NCI-H1436 (cell line): ENCODE data around the gene PTPN11.
A peak's percentile ranks its signal among the peaks of the same experiment; 100 is the strongest.
"Not testable (repeated sequence)": the region's sequence is repeated elsewhere in the genome, so short reads cannot be mapped to it uniquely, and the experiment has no call there.

ENCODE experiments used
- DNase-seq: peaks from one replicate; lab custom pipeline; 2025; lab: John Stamatoyannopoulos, UW

PTPN11 gene

DNA sequence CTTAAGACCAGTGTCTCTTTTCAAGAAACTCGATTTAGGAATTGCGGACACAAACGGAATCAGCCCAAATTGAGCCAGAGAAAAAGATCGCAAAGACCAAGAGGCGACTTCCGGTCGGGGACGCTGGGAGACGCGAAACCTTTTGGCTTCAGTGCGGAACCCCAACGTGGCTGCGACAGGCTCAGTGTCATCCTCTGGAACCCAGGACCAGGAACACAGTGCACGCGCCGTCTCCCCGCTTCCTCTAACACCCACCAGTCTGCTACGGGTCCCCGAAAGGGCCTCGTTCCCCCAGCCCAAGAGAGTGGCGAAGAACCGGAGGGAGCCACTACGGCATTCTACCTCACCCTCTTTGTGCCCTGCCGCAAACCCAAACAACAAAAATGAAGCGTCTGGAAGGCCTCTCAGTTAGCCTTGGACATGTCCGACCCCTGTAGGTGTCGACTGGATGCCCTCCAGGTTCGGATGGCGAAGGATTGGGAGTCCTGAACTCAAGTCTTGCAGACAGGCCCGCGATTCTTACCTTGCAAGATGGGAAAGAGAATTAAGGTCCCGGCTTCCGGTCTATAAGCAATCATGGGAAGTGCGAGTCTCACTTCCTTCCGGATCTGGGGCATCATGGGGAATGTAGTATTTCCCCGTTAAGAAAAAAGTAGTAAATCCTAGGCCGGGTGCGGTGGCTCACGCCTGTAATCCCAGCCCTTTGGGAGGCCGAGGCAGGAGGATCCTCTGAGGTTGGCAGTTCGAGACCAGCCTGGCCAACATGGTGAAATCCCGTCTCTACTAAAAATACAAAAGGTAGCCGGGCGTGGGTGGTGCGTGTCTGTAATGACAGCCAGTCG, 9.5 kb upstream of the PTPN11 start, which contains the start of gene RPL6:
RPL6 (minus strand) TSS at position 542 of the 842 bp plus-strand sequence. CDS start 949 bp downstream, outside the sequence.
- peak; percentile 87 for DNase-seq

DNA sequence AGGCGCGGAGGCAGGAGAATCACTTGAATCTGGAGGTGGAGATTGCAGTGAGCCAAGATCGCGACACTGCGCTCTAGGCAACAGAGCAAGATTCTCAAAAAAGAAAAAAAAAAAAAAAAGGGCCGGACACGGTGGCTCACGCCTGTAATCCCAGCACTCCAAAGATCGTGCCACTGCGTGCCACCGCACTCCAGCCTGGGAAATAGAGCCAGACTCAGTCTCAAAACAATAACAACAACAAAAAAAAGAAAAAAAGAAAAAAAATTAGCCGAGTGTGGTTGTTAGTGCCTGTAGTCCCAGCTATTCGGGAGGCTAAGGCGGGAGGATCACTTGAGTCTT, 8.9 kb upstream of the PTPN11 start:
- DNase-seq, result no peak

DNA sequence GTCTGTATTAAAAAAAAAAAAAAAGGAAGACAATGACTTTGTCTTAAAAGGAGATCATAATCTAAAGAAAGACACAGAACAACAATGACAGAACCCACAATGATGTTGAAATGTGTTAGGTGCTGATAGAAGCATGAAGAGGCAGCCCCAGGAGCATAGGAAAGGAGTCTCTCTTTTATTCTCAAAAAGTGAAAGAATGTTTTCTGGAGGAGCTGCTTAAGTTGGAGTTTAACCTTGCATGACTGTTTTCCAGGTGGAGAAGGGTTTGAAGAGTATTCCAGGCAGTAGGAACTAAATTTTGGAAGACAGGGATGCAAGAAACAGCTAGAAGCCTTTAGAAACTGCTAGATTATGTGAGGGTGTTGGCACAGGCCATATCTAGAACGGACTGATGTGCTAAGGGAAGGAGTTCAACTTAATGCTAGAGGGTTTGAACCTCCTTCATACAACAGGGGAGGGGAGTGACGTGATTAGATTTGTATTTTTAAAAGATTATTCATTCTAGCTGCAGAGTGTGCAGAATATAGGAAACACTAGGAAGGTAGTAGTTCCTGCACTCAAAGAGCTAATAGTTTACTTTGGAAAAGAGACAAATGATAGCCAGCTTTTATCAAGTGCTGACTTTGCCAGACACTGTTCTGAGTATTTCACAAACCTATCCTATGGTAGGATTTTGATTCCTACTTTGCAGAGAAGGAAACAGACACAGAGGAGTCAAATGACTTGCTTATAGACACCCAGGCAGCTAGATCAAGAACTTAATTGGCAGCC, 4.7 kb upstream of the PTPN11 start:
- DNase-seq, result no peak

DNA sequence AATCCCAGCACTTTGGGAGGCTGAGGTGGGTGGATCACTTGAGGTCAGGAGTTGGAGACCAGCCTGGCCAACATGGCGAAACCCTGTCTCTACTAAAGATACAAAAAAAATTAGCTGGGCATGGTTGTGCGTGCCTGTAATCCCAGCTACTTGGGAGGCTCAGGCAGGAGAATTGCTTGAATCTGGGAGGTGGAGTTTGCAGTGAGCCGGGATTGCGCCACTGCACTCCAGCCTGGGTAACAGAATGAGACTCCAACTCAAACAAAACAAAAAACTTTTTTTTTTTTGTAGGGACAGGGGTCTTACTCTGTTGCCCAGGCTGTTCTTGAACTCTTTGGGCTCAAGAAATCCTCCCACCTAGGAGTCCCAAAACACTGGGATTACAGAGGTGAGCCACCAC, 3.3 kb upstream of the PTPN11 start:
- DNase-seq, result not testable (repeated sequence)

DNA sequence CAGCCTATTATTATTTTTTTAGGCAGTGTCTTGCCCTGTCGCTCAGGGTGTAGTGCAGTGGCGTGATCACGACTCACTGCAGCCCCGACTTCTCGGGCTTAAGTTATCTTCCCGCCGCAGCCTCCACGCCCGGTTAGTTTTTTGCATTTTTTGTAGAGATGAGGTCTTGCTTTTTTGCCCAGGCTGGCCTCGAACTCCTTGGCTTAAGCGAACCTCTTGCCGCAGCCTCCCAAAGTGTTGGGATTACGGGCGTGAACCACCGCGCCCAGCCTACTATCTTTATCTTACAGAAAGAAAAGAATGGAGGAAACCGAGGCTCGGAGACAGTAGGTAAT, 507 bp upstream of the PTPN11 start:
- DNase-seq, result no peak

DNA sequence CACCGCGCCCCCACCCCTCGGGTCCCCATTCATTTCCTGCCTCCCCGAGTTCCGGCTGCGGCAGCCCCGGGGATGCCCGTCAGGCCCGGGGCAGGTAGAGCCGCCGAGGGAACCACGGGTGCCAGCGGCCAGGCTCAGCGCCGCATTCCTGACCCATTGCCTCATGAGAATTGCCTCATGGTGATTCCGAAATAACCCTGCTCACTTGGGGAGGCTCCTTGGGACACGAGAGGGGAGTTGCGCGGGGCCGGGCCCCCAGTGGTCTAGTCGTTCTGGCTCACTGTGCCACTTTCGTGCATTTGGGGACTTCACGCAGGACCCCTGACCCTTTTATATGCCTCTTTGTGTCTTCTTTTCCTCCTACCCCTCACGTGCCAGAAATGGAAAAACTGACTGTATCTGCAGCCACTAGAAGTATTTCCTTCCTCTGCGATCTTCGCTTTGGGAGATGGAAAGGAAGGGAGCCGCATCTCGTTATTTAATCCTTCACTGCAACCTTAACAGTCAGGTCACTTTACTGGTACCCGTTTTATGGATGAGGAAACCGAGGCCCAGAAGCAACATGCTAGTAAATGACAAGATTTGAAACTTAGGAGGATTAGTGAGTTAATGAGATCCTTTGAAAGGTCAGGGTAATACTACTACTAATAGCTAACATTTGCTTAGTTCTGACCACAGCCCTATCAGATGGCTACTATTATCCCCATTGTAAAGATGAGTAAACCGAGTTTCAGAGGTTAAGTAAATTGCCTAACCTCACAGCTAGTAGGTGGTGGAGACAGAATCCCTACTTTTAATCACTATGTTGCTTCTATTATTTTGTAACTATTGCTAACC, 768 bp downstream of the PTPN11 start:
- DNase-seq, result no peak

DNA sequence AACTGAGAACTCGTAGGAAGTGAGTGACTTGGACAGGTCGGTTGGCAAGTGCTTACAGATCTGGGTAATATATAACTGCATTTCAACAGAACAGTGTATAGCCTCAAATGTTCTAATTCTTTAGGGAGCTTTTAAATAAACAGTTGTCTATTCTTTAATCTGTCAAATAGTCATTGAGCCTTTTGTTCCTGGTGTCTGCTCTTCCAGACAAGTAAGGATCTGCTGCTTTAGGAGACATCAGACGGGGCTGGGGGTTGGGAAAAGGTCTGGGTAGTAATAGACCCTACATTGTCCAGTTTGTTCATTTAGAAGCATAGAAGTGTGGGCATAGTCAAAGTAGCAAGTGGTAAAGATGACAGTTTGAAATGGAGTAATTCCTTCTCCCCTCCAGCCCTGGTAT, 2.0 kb downstream of the PTPN11 start:
- no peak for DNase-seq

DNA sequence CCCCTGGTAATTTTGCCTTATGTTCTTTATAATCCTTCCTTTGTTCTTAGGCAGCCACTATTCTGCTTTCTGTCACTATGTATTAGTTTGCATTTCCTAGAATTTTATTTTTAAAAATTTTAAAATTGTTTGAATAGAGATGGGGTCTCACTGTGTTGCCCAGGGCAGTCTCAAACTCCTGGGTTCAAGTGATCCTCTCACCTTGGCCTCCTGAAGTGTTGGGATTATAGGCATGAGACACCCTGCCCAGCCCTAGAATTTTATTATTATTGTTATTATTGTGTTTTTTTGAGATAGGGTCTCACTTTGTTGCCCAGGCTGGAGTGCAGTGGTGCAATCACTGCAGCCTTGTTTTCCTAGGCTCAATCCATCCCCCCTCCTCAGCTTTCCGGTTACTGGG, 2.6 kb downstream of the PTPN11 start:
- no peak for DNase-seq

DNA sequence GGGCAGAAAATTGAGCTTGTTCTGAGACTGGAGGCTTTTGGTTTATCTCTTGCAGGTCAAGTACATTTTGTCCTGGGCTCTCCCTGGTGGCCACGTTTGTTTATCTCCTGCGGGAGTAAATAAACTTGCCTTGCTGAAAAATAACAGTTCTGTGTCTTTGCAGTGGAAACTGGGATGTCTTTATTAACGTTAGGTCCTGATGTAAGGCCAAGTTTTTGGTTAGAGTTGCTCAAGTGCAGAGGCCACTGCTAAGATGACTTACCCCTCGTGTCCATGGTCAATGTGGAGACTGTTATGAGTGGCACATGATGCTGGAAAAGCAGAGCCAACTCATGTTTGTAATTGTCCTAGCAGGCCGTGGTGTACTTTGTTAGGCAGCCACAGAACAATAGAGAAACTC, 3.8 kb downstream of the PTPN11 start:
- DNase-seq, result no peak

DNA sequence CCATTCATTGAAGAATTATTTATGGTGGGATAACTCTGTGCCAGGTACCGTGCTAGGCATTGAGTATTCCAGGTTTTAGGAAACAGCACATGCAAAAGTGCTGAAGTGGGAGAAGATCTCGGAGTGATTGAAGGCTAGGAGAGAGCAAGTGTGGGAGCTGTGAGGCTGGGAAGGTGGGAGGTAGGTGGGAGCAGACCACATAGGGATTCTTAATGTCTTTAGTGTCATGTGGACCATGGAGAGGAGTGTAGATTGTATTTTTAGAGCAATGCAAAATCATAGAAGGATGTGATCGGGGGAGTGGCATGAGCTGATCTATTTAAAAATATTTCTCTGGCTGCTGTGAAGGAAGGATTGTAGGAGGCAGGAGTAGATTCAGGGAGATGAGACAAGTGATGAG, 5.4 kb downstream of the PTPN11 start:
- DNase-seq, result no peak

DNA sequence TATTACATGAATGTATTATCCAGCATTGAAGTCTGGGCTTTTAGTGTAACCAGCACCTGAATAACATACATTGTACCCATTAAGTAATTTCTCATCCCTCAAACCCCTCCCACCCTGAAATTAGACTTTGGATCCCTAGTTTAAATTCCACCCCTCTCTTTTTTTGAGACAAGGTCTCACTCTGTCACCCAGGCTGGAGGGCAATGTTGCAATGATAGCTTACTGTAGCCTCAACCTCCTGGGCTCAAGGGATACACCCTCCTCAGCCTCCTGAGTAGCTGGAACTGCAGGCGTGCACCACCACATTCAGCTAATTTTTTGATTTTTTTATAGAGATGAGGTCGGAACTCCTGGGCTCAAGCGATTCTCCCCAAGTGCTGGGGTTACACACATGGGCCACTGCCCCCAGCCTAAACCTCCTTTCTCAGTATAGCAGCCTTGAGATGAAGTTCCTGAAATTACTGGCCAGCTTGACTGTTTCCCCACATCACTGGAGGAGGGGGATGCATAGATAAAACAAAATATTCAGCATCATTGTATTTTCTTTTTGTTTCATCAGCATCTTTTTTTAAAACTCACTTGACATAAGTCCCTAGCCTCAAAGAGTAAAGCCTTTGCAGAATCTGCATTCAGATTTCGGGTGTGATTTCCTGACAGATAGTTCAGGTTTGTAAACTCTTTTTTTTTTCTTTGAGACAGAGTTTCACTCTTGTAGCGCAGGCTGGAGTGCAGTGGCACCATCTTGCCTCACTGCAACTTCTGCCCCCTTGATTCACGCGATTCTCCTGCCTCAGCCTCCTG, 7.0 kb downstream of the PTPN11 start:
- DNase-seq, result no peak

DNA sequence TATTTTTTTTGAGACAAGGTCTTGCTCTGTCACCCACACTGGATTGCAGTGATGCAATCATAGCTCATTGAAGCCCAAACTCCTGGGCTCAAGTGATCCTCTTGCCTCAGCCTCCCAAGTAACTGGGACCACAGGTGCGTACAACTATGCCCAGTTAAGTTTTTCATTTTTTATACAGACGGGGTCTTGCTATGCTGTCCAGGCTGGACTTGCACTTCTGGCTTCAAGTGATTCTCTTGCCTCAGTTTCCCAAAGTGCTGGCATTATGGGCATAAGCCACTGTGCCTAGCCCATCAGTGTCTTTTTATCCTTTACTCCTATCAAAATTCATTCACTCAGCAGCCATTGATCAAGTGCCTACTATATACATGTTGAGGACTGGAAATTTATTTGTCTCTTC, 9.0 kb downstream of the PTPN11 start:
- no peak for DNase-seq

DNA sequence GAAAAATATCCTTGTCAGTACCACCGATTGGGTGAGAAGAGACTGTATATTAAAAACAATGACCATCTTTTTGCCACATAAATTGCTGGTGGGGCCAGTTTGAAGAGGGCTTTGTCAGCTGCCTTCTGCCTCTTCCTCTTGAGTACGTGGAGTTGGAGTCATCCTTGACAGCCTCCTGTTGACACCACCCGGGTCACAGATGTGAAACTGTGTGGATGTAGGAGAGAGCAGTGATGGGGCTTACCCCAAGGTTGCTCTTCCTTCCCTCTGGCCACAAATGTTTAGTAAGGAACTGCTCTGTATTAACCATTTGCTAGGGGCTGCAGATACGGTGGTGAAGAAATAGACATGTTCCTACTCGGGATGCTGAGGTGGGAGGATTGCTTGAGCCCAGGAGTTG, 12.2 kb downstream of the PTPN11 start:
- DNase-seq, result no peak

DNA sequence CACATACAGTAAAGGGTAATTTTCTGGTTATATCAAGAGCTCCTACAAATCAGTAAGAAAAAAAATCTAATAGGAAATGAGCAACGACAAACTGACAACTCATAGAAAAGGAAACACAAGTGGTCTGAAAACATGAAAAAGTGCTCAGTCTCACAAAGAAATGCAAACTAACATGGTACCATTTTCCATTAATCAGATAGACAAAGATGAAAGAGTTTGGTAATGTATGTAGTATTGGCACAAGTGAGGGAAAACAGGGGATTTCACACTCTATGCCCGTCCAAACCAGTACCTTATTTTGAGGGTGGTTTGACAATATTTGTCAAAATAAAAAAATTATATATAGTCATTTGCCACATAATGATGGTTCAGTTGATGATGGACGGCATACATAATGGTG, 13.2 kb downstream of the PTPN11 start:
- no peak for DNase-seq

DNA sequence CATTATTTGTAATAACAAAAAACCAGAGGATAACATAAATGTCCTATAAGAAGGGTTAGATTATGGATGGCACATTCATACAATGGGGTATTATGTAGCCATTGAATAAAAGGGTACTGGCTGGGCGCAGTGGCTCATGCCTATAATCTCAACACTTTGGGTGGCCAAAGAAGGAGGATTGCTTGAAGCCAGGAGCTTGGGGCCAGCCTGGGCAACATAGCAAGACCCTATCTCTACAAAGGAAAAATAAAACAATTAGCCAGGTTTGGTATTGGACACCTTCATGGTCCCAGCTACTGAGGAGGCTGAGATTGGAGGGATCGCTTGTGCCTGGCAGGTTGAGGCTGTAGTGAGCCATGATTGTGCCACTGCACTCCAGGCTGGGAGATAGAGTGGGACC, 14.8 kb downstream of the PTPN11 start:
- DNase-seq, result no peak

DNA sequence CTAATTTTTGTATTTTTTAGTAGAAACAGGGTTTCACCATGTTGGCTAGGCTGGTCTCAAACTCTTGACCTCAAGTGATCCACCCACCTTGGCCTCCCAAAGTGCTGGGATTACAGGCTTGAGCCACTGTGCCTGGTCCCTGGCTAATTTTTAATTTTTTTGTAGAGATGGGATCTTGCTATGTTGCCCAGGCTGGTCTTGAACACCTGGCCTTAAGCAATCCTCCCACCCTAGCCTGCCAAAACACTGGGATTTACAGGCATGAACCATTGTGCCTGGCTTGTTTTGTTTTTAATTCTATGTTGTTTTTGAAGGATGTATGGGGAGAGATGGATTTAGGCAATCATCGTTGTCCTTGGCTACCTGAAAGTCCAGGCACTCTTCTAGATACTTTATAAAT, 19.9 kb downstream of the PTPN11 start:
- DNase-seq, result not testable (repeated sequence)

DNA sequence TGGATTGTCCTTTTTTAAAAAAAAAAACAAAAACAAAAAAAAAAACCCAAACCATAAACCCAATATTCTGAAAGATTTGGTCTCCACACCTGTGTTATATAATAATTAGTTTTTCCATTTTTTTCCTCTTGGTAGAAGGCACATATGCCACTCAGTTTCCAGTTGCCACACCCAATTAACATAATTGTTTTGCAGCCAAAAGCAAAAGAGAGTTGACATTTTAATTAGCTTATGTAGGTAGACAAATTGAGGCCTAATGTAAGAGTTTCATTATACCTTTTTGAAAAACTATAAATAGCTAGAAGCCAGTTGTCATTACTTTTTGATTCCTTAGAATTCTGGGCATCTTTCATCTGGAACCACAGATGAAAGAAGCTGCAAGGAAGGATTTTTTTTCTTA, 21.0 kb downstream of the PTPN11 start:
- DNase-seq, result no peak

DNA sequence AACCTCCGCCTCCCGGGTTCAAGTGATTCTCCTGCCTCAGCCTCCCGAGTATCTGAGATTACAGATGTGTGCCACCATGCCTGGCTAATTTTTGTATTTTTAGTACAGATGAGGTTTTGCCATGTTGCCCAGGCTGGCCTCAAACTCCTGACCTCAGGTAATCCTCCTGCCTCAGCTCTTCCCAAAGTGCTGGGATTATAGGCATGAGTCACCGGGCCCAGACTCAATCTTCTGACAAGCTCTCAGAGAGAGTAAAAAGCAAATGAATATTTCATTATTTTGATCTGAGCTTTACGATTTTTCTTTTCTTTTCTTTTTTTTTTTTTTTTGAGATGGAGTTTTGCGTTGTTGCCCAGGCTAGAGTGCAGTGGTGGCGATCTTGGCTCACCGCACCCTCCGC, 21.9 kb downstream of the PTPN11 start:
- not testable (repeated sequence) for DNase-seq

DNA sequence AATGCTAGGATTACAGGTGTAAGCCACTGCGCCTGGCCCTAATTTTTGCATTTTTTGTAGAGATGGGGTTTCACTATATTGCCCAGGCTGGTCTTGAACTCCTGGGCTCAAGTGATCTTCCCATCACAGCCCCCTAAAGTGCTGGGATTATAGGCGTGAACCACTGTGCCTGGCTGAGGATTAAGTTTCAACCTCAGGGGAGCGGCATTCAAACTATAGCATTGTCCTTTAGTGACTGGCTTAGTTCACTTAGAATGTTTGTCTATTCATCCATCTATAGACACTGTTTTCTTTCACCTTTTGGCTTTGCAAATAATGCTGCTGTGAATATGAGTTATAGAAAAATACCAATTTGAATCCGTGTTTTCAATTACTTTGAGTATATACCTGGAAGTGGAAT, 25.2 kb downstream of the PTPN11 start:
- DNase-seq, result no peak

DNA sequence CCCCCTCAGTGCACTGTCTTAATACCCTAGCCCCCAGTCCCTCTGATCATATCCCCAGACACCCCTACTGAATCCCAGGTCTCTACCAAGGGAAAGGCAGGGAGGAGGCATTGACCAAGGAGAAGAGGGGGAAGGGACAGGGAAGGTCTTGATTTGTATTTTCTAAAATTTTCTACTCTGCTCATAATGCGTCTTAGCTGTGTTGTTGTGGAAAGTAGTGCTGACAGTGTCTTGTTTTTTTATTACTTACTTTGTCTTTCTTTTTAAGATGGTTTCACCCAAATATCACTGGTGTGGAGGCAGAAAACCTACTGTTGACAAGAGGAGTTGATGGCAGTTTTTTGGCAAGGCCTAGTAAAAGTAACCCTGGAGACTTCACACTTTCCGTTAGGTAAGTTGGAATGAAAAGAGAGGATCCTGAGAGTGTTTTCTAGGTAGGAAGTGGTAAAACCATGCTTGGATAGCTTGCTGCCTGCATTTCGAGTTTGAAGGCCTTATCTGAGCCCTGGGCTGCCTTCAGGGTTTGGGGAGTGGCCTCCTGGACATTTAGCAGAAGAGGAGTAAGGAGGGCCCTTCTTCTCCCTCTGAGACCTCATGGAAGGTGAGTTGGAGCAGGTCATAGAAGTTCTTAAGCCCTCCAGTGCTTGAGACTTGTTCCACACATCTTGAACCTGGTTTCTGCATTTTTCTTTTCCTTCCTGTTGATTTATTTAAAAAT, 27.4 kb downstream of the PTPN11 start:
- no peak for DNase-seq

DNA sequence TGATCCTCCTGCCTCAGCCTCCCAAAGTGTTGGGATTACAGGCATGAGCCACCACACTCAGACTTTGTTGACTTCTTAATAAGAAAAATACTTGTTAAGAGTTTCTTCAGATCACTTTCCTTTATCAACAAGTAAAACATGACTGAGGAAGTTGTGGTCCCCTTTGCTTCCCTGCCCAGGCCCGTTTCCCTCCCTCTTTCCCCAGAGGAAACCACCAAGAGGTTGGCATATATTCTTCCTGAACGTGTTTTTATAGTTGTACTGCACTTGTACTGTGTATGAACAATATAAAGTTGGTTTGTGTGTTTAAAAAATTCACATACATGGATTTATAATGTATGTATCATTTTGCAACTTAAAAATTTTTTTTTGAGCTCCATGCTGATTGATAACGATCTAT, 28.4 kb downstream of the PTPN11 start:
- DNase-seq, result no peak
